ENCODE measurements around the gene PTPN9. TPM values are rescaled to one million over a fixed set of nuclear protein-coding genes. Genes with fewer than 3 reads are reported as not detected.

PTPN9 gene
- total and polyA plus RNA-seq, 2 of the 13 experiments (the other 11 are each of a cell fraction or from before 2014, with no cell fraction given): 16.6 to 19.9 TPM

GRCh38 chr15:75570126-75570845 lies 8.8 kb downstream of the PTPN9 start (continued):
- TF ChIP-seq THAP8 (CRISPR knock-in tag; IDR thresholded peaks at IDR 0.05; ENCODE audit: borderline replicate concordance) (no peak), EZH2 (conservative IDR thresholded peaks at IDR 0.05; ENCODE audit: low read depth, low read length) (no peak), SNRNP70 (IDR thresholded peaks at IDR 0.05; ENCODE audit: low read depth, low read length) (no peak)

- ATAC-seq: no peak
- Histone ChIP-seq H3K79me2 (ENCODE audit: insufficient read depth, low read length) (peaks cover 19% of the 10 kb centered on the region), H3K4me1 (ENCODE audit: insufficient read depth, low read length) (0 out of 2 replicates have a peak, but pooled peaks cover 4% of the 10 kb centered on the region), H3K4me3 (replicated peaks in 1 of 3; ENCODE audit: insufficient read depth in 1 of 3, low read depth in 2 of 3, low read length in 3 of 3) (no peak overlapping the region), H3K27me3 (ENCODE audit: control insufficient read depth in 1 of 2, insufficient read depth in 2 of 2, low read length in 2 of 2) (no peaks in the 10 kb centered on the region), H3K4me2 (ENCODE audit: low read depth, low read length) (no peak overlapping the region), H2AFZ (ENCODE audit: low read length) (no peak overlapping the region), H3K9ac (ENCODE audit: insufficient read depth, low read depth, low read length) (no peak overlapping the region), H4K20me1 (ENCODE audit: insufficient read depth, low read length) (no peaks in the 10 kb centered on the region), H3K27ac (ENCODE audit: extremely low read length, insufficient read depth, low read length) (no peak overlapping the region), H3K36me3 (replicated peaks in 1 of 2; ENCODE audit: control insufficient read depth in 1 of 2, insufficient read depth in 2 of 2, low read length in 2 of 2) (no peaks in the 10 kb centered on the region; a peak in 2 of 5 replicates), H3K9me3 (ENCODE audit: low read length) (no peaks in the 10 kb centered on the region)
- in situ Hi-C loops (cut with HindIII; ENCODE audit: extremely low pct_ligation_motif_present, low pct_unique_long_range_greater_than_20kb): no loop called here
- 95% methylated on average over 3 of the region's 3 CpGs for WGBS (ENCODE audit: low lambda C conversion rate)
- intact Hi-C loops (cut with micrococcal nuclease; ENCODE audit: unreplicated experiment): no loop called here
- ChIA-PET CTCF (ENCODE audit: low intra/inter-chr PET ratio, low total read pairs) (no interaction called here), POLR2A (interaction anchor here (1.7 kb wide), 1 partner anchor 14 kb away, joined by 3 read pairs; the partner anchor contains the start of gene PTPN9)
- no peak for DNase-seq (ENCODE audit: low spot score)
- BruUV-seq (replicated peaks): TSS peak; percentile 19
- FAIRE-seq: no peak
- TF ChIP-seq STAT5B (CRISPR knock-in tag; IDR thresholded peaks at IDR 0.05): no peak
- no peak for TF ChIP-seq ZNF121 (CRISPR knock-in tag; IDR thresholded peaks at IDR 0.05)
- TF ChIP-seq ZNF510 (CRISPR knock-in tag; IDR thresholded peaks at IDR 0.05; ENCODE audit: low read depth): no peak
- TF ChIP-seq CREM (IDR thresholded peaks at IDR 0.05): no peak
- TF ChIP-seq CREM (CRISPR knock-in tag; IDR thresholded peaks at IDR 0.05): no peak
- no peak for TF ChIP-seq SIX1 (CRISPR knock-in tag; IDR thresholded peaks at IDR 0.05; ENCODE audit: borderline replicate concordance)
- TF ChIP-seq ETV5 (CRISPR knock-in tag; IDR thresholded peaks at IDR 0.05; ENCODE audit: borderline replicate concordance): no peak
- no peak for TF ChIP-seq CBX5 (CRISPR knock-in tag; IDR thresholded peaks at IDR 0.05; ENCODE audit: borderline replicate concordance)
- TF ChIP-seq NFATC3 (CRISPR knock-in tag; IDR thresholded peaks at IDR 0.05): no peak
- TF ChIP-seq TGIF2 (CRISPR knock-in tag; IDR thresholded peaks at IDR 0.05): no peak
- no peak for TF ChIP-seq SNRNP70 (IDR thresholded peaks at IDR 0.05; ENCODE audit: low read depth, low read length)
- TF ChIP-seq ZSCAN29 (CRISPR knock-in tag; conservative IDR thresholded peaks at IDR 0.05): no peak
- no peak for TF ChIP-seq SKIL (CRISPR knock-in tag; IDR thresholded peaks at IDR 0.05; ENCODE audit: borderline replicate concordance)
- TF ChIP-seq ZNF180 (CRISPR knock-in tag; IDR thresholded peaks at IDR 0.05; ENCODE audit: borderline replicate concordance, low read depth): no peak
- TF ChIP-seq ZNF124 (CRISPR knock-in tag; IDR thresholded peaks at IDR 0.05): no peak
- no peak for TF ChIP-seq PHF21A (CRISPR knock-in tag; IDR thresholded peaks at IDR 0.05)
Observed at GRCh38 chr15:75565062-75565970, 13.8 kb downstream of the PTPN9 start.

Measured in HepG2 (cell line).